PC-3 (cell line): Measurements from ENCODE around the gene ANKRD29. TPM values are rescaled to one million over a fixed set of nuclear protein-coding genes. Genes with fewer than 3 reads are reported as not detected.

Source experiments
- ATAC-seq: fragments of 200-7000 bp; cut with Tn5 transposase; 2 replicates; pipeline ENCODE4 v1.9.1; 2020; ENCODE audit warnings: mild to moderate bottlenecking, moderate library complexity
- BruUV-seq: library from RNA; stranded (reverse); fragments of 400-500 nt; replicated peaks from 2 replicates; lab custom pipeline; 2021; lab: Mats Ljungman, UMichigan
- CTCF ChIA-PET: fragments of 300-600 bp; sonication (Branson Sonifier 250); formaldehyde crosslinking; loops from one replicate; lab custom pipeline; 2022; ENCODE audit warnings: antibody characterized with exemption; lab: Charles Lee
- POLR2A ChIA-PET: fragments of 300-600 bp; sonication (Branson Sonifier 250); formaldehyde crosslinking; loops from one replicate; lab custom pipeline; 2022; ENCODE audit warnings: antibody characterized with exemption; ENCODE audit not compliant: unreplicated experiment; lab: Charles Lee
- DNase-seq: peaks from one replicate; pipeline ENCODE4 v3.0.0-alpha.2; 2015
- H2AFZ ChIP-seq: fragments of 300-600 bp; sonication (generic); 2 replicates; pipeline ENCODE4 v1.6.0; 2016; ENCODE audit warnings: antibody characterized with exemption, low read length
- H3F3A ChIP-seq: fragments of 300-600 bp; sonication (generic); one replicate; pipeline ENCODE4 v1.6.0; 2017; ENCODE audit warnings: antibody characterized with exemption, low read length, control low read depth, mild to moderate bottlenecking; ENCODE audit not compliant: unreplicated experiment
- H3K27ac ChIP-seq: fragments of 300-600 bp; sonication (generic); 2 replicates; pipeline ENCODE4 v1.5.1; 2016; ENCODE audit warnings: mild to moderate bottlenecking, low read length
- H3K27me3 ChIP-seq: fragments of 300-600 bp; sonication (generic); 2 replicates; pipeline ENCODE4 v1.6.1; 2016; ENCODE audit warnings: low read length, mixed read lengths
- H3K36me3 ChIP-seq: fragments of 300-600 bp; sonication (generic); 2 replicates; pipeline ENCODE4 v1.6.1; 2016; ENCODE audit warnings: low read depth, mixed run types, low read length, mixed read lengths
- H3K4me1 ChIP-seq: fragments of 300-600 bp; sonication (generic); 2 replicates; pipeline ENCODE4 v1.5.1; 2016; ENCODE audit warnings: low read length; ENCODE audit not compliant: insufficient read depth
- H3K4me2 ChIP-seq: fragments of 300-600 bp; sonication (generic); 2 replicates; pipeline ENCODE4 v1.6.0; 2016; ENCODE audit warnings: low read length
- H3K4me3 ChIP-seq: fragments of 300-600 bp; sonication (generic); 2 replicates; pipeline ENCODE4 v1.5.1; 2016; ENCODE audit warnings: mild to moderate bottlenecking, low read length, mixed read lengths
- H3K79me2 ChIP-seq: fragments of 300-600 bp; sonication (generic); 2 replicates; pipeline ENCODE4 v1.6.1; 2017; ENCODE audit warnings: low read length, mixed read lengths
- H3K9ac ChIP-seq: fragments of 300-600 bp; sonication (generic); 2 replicates; pipeline ENCODE4 v1.6.0; 2016; ENCODE audit warnings: mild to moderate bottlenecking, low read length
- H3K9me2 ChIP-seq: fragments of 300-600 bp; sonication (generic); replicated peaks from 2 replicates; pipeline ENCODE4 v1.6.1; 2016; ENCODE audit warnings: mixed run types, low read length, mixed read lengths
- H3K9me3 ChIP-seq: fragments of 300-600 bp; sonication (generic); 2 replicates; pipeline ENCODE4 v1.6.1; 2016; ENCODE audit warnings: low read length, mixed read lengths
- H4K20me1 ChIP-seq: fragments of 300-600 bp; sonication (generic); 2 replicates; pipeline ENCODE4 v1.6.1; 2016; ENCODE audit warnings: low read length, mixed read lengths
- EZH2 ChIP-seq: fragments of 300-600 bp; sonication (generic); IDR thresholded peaks from one replicate; pipeline ENCODE4 v1.6.1; 2017; ENCODE audit warnings: antibody characterized with exemption, mild to moderate bottlenecking, low read length; ENCODE audit not compliant: unreplicated experiment
- EZH2phosphoT487 ChIP-seq: fragments of 300-600 bp; sonication (generic); IDR thresholded peaks from 2 replicates; pipeline ENCODE4 v1.6.1; 2018; ENCODE audit warnings: mild to moderate bottlenecking, antibody characterized with exemption, low read length, borderline replicate concordance
- intact Hi-C: fragments of 100-400 bp; cut with micrococcal nuclease; formaldehyde crosslinking; loops from 2 replicates; pipeline ENCODE4 v1.9.0; 2023
- total RNA-seq: library from RNA; depleted of rRNA; stranded (reverse); fragments of >200 nt; gene quantifications from 2 replicates; pipeline ENCODE4 v1.2.3, GENCODE V29; 2014
- TF ChIP-seq, protein P1 (sequence below): fragments of 300-600 bp; sonication (generic); conservative IDR thresholded peaks from 2 replicates; pipeline ENCODE4 v1.5.1; 2017; ENCODE audit warnings: antibody characterized with exemption, low read depth, mild to moderate bottlenecking, low read length

Gene ANKRD29
- total RNA-seq, 1 experiment from 2014 or later, result 31.0 TPM

DNA sequence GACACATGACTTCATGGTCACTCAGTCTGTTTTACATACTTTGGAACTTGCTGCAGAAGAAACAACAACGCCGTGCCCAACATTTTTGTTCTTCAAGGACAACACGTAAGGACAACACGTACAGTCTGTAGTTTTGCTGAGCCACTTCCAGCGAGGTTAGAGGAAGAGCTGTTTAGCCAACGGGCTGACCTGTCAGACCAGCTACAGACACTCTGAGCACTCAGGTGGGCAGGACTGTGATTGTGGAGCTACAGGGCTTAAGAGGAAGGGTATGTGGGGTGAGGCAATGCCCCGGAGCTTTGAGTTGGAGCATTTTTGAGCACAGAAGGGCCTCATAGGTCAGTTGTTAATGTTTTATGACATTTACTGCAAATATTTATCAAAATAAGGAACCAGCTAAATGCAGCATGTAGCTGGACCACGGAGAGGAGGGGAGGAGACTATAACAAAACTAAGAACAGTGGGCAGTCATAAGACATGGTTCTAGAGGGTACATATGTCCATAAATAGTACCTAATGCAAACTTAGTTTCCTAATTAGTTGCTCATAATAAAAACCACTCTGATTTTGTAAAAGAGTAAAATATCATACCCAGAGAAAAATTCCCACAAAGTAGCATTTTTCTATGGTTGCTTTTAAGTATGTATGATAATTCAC lies 50.1 kb downstream of the ANKRD29 start:
- no peaks in the 10 kb centered on the region for H3K9me2 ChIP-seq
- H3K4me3 ChIP-seq, result no peak overlapping the region
- no TSS peak for BruUV-seq
- H3K79me2 ChIP-seq, result no peaks in the 10 kb centered on the region
- H3F3A ChIP-seq, result no peaks in the 10 kb centered on the region
- H3K27me3 ChIP-seq, result no peaks in the 10 kb centered on the region
- H3K36me3 ChIP-seq, result no peaks in the 10 kb centered on the region
- no peaks in the 10 kb centered on the region for H3K4me1 ChIP-seq
- no peak overlapping the region for H3K4me2 ChIP-seq
- DNase-seq, result no peak
- H3K27ac ChIP-seq, result no peak overlapping the region
- no peaks in the 10 kb centered on the region for H4K20me1 ChIP-seq
- ATAC-seq, result peak; percentile 24; the same call in 1 of the 2 replicates
- H2AFZ ChIP-seq, result no peak overlapping the region
- H3K9ac ChIP-seq, result no peak overlapping the region
- no peaks in the 10 kb centered on the region for H3K9me3 ChIP-seq
- TF ChIP-seq, protein P1, sequence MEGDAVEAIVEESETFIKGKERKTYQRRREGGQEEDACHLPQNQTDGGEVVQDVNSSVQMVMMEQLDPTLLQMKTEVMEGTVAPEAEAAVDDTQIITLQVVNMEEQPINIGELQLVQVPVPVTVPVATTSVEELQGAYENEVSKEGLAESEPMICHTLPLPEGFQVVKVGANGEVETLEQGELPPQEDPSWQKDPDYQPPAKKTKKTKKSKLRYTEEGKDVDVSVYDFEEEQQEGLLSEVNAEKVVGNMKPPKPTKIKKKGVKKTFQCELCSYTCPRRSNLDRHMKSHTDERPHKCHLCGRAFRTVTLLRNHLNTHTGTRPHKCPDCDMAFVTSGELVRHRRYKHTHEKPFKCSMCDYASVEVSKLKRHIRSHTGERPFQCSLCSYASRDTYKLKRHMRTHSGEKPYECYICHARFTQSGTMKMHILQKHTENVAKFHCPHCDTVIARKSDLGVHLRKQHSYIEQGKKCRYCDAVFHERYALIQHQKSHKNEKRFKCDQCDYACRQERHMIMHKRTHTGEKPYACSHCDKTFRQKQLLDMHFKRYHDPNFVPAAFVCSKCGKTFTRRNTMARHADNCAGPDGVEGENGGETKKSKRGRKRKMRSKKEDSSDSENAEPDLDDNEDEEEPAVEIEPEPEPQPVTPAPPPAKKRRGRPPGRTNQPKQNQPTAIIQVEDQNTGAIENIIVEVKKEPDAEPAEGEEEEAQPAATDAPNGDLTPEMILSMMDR, result no peak
- TF ChIP-seq EZH2, result no peak
- TF ChIP-seq EZH2phosphoT487, result no peak
- intact Hi-C loops, result no loop called here
- ChIA-PET CTCF (interaction anchor here (0.7 kb wide), 1 partner anchor 9 kb away, joined by 4 read pairs; no protein-coding TSS in a partner anchor), POLR2A (no interaction called here)

DNA sequence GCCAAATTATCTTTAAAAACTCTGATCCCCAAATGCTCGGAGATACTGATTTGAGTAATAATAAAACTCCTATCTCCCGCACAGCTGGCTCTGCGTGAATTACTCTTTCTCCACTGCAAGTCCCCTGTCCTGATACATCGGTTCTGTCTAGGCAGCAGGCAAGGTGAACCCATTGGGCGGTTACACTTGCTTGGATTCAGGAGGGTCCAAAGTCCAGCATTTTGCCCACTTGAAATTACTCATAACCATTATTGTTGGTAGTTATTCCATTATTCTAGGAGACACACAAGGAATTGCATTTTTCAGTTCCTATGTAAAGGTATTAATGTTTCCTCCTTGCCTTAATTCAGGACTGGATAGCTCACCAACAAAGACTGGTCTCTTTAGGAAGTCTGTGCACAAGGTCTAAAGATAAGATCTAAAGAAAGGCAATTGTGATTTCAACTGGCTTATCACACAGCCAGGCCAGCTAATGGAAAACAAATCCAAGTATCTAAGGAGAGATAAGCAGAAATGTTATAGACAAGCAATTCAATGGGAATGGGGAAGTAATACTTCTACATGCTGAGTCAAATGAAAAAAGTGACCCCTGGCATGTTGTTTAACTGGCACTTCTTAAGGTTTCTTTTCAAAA lies 53.2 kb downstream of the ANKRD29 start:
- Histone ChIP-seq H3K4me2 (no peak overlapping the region), H3K27ac (no peak overlapping the region), H3K4me1 (0 out of 2 replicates have a peak, but pooled peaks cover 3% of the 10 kb centered on the region), H3K36me3 (no peaks in the 10 kb centered on the region), H3K27me3 (no peaks in the 10 kb centered on the region), H3K9me3 (no peaks in the 10 kb centered on the region), H3F3A (no peaks in the 10 kb centered on the region), H3K4me3 (no peak overlapping the region), H4K20me1 (no peaks in the 10 kb centered on the region), H3K9me2 (no peaks in the 10 kb centered on the region), H2AFZ (no peak overlapping the region), H3K79me2 (no peaks in the 10 kb centered on the region), H3K9ac (no peak overlapping the region)
- ChIA-PET CTCF (no interaction called here), POLR2A (no interaction called here)
- intact Hi-C loops, result no loop called here
- ATAC-seq (no peak), DNase-seq (no peak)
- no TSS peak for BruUV-seq
- TF ChIP-seq EZH2, result no peak
- no peak for TF ChIP-seq EZH2phosphoT487

DNA sequence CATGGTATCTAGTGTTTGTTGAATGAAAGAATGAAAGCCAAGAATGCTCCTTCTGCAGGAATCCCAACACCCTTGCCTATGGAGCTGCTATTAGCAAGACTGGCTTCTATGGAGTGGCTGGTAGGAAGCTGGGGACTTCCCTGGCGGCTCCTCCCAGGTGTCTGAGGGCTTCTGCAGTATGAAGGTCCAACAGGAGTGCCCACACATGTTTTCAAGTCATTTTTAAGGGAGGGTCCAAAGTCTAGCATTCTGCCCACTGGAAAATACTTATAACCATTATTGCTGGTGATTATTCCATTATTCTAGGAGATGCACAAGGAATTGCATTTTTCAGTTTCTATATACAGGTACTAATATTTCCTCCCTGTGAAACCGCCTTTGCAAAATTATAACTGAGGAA lies 54.5 kb downstream of the ANKRD29 start:
- Histone ChIP-seq H2AFZ (no peak overlapping the region), H3K4me1 (0 out of 2 replicates have a peak, but pooled peaks cover 3% of the 10 kb centered on the region), H3K4me3 (no peak overlapping the region), H3K9ac (no peak overlapping the region), H3K36me3 (no peaks in the 10 kb centered on the region), H3K27me3 (no peaks in the 10 kb centered on the region), H3K27ac (no peak overlapping the region), H3K9me3 (no peaks in the 10 kb centered on the region), H4K20me1 (no peaks in the 10 kb centered on the region), H3K4me2 (no peak overlapping the region), H3K9me2 (no peaks in the 10 kb centered on the region), H3K79me2 (no peaks in the 10 kb centered on the region), H3F3A (no peaks in the 10 kb centered on the region)
- intact Hi-C loops, result no loop called here
- TF ChIP-seq EZH2, result no peak
- TF ChIP-seq, protein P1, result no peak
- TF ChIP-seq EZH2phosphoT487, result no peak
- DNase-seq (no peak), ATAC-seq (no peak)
- ChIA-PET CTCF (no interaction called here), POLR2A (no interaction called here)
- no TSS peak for BruUV-seq
